HG03354 (cell line): ENCODE results near the gene FIS1.
"Not testable (repeated sequence)": the region's sequence is repeated elsewhere in the genome, so short reads cannot be mapped to it uniquely, and the experiment has no call there.

Experiments used
- ATAC-seq: cut with Tn5 transposase; IDR thresholded peaks from one replicate; pipeline ENCODE4 v1.9.1; 2021; ENCODE audit warnings: mild to moderate bottlenecking; ENCODE audit not compliant: unreplicated experiment, poor library complexity, severe bottlenecking

The FIS1 gene

GRCh38 chr7:101244375-101245146 lies at the start of gene FIS1:
FIS1 (minus strand) TSS chr7:101245081; CDS start chr7:101245004, 77 bp downstream.
- peak; percentile 93 for ATAC-seq

GRCh38 chr7:101294039-101294831 lies 49.4 kb upstream of the FIS1 start:
- ATAC-seq = no peak

GRCh38 chr7:101293069-101294021 lies 48.5 kb upstream of the FIS1 start:
- ATAC-seq = not testable (repeated sequence)

- not testable (repeated sequence) for ATAC-seq
These were observed 47.7 kb upstream of the FIS1 start for GRCh38 chr7:101292566-101292965.

GRCh38 chr7:101290186-101291037 lies 45.5 kb upstream of the FIS1 start:
- ATAC-seq = not testable (repeated sequence)

- ATAC-seq = peak; percentile 72
These were observed 44.8 kb upstream of the FIS1 start for GRCh38 chr7:101289687-101290086.

- ATAC-seq = no peak
These were observed 43.6 kb upstream of the FIS1 start for GRCh38 chr7:101288439-101288838.

GRCh38 chr7:101287032-101287431 lies 42.2 kb upstream of the FIS1 start:
- no peak for ATAC-seq

GRCh38 chr7:101285880-101286279 lies 41.0 kb upstream of the FIS1 start:
- not testable (repeated sequence) for ATAC-seq

GRCh38 chr7:101285171-101285570 lies 40.3 kb upstream of the FIS1 start:
- no peak for ATAC-seq

- not testable (repeated sequence) for ATAC-seq
These were observed 36.0 kb upstream of the FIS1 start for GRCh38 chr7:101280912-101281311.

- no peak for ATAC-seq
These were observed 33.8 kb upstream of the FIS1 start for GRCh38 chr7:101278461-101279292.

GRCh38 chr7:101277155-101277554 lies 32.3 kb upstream of the FIS1 start:
- ATAC-seq = no peak

GRCh38 chr7:101273206-101273605 lies 28.3 kb upstream of the FIS1 start:
- ATAC-seq = no peak

GRCh38 chr7:101271021-101271420 lies 26.1 kb upstream of the FIS1 start:
- ATAC-seq = no peak

GRCh38 chr7:101269664-101270063 lies 24.8 kb upstream of the FIS1 start:
- no peak for ATAC-seq

- ATAC-seq = no peak
These were observed 21.0 kb upstream of the FIS1 start for GRCh38 chr7:101265622-101266516.
